ENCODE results near the gene EHD1. TPM values are rescaled to one million over a fixed set of nuclear protein-coding genes. Genes with fewer than 3 reads are reported as not detected.

Gene EHD1
- polyA plus RNA-seq, 1 experiment = 56.1 TPM

DNA sequence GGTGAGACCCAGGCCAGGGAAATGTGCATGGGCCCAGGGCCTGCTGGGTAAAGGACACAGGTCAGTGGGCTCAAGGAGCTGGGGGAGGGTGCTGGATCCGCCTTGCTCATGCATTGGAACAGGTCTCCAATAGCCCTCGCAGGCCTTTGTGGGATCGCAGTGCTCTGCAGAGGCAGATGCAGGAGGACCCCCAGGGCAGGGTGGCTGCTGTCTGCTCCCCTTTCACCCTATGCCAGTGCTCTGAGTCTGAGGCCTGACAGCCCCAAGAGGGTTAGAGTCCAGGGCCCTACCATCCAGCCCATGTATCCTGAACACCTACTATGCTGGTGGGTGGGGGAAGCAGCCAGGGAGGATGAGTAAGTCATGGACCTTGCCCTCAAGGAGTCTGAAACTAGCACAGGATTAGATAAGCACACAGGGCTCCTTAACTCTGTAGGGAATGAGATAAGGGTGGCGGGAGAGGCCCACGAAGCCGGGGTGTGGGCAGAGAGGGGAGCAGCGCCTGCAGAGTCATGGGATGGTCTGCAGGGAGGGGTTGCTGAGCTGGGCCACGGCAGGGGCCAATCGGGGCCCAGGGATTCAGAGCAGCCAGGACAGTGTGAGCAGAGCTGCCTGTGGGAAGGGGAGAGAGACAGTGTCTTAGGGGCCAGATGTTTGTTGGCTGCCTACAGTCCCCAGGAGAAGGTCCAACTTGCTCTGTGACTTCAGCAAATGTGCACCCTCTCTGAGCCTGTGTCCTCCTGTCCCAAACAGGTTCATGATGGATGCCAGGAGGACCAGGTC lies 10.5 kb upstream of the EHD1 start:
- H3K27me3 ChIP-seq (ENCODE audit: control insufficient read depth, insufficient read depth, low read length) = no peaks in the 10 kb centered on the region
- POLR2A ChIA-PET = interaction anchor here (0.7 kb wide), 1 partner anchor 603 kb away, joined by 10 read pairs; no protein-coding TSS in a partner anchor

DNA sequence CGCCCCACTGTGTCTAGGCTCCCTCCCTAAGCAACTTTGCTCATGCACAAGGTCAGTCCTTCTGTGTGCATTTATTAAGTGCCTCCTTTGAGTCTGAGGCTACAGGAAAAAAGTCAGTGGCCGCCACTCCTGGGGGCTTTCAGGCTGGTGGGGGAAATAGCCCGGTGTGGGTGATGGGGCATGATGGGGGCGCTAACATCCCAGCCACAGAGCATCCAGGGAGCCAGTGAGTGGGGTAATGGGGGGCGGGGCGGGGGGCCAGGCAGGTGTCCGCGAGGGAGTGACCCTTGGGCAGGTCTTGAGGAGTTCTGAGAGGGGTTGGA lies 9.9 kb upstream of the EHD1 start:
- TF ChIP-seq, protein P1, sequence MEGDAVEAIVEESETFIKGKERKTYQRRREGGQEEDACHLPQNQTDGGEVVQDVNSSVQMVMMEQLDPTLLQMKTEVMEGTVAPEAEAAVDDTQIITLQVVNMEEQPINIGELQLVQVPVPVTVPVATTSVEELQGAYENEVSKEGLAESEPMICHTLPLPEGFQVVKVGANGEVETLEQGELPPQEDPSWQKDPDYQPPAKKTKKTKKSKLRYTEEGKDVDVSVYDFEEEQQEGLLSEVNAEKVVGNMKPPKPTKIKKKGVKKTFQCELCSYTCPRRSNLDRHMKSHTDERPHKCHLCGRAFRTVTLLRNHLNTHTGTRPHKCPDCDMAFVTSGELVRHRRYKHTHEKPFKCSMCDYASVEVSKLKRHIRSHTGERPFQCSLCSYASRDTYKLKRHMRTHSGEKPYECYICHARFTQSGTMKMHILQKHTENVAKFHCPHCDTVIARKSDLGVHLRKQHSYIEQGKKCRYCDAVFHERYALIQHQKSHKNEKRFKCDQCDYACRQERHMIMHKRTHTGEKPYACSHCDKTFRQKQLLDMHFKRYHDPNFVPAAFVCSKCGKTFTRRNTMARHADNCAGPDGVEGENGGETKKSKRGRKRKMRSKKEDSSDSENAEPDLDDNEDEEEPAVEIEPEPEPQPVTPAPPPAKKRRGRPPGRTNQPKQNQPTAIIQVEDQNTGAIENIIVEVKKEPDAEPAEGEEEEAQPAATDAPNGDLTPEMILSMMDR (IDR thresholded peaks at IDR 0.05; ENCODE audit: low read depth, low read length) = no peak
- ChIA-PET CTCF (interaction anchor here (0.5 to 3.3 kb wide), 22 partner anchors 9 to 229 kb away, joined by 3 to 86 read pairs (median 6); partner anchors contain the start of genes BATF2, CDC42BPG, EHD1 and GPHA2), POLR2A (interaction anchor here (0.6 to 1.1 kb wide), 5 partner anchors 11 to 44 kb away, joined by 3 to 7 read pairs (median 3); partner anchors contain the start of gene CDC42BPG)
- no peak for DNase-seq (ENCODE audit: low read depth, low spot score)
- H3K27ac ChIP-seq (ENCODE audit: low read depth, low read length) = no peak overlapping the region
- H3K27me3 ChIP-seq (ENCODE audit: control insufficient read depth, insufficient read depth, low read length) = no peaks in the 10 kb centered on the region
- no peaks in the 10 kb centered on the region for H3K9me3 ChIP-seq (ENCODE audit: control insufficient read depth, insufficient read depth, low read length)
- no peak overlapping the region for H3K4me3 ChIP-seq (ENCODE audit: low read depth, low read length)

More for the DNA sequence above, 10.5 kb upstream of the EHD1 start:
- Histone ChIP-seq H3K9me3 (ENCODE audit: control insufficient read depth, insufficient read depth, low read length) (no peaks in the 10 kb centered on the region), H3K4me3 (ENCODE audit: low read depth, low read length) (no peak overlapping the region), H3K27ac (ENCODE audit: low read depth, low read length) (no peak overlapping the region)
- TF ChIP-seq, protein P1 (IDR thresholded peaks at IDR 0.05; ENCODE audit: low read depth, low read length) = no peak
- DNase-seq (ENCODE audit: low read depth, low spot score) = no peak
- CTCF ChIA-PET = interaction anchor here (0.8 to 3.3 kb wide), 9 partner anchors 20 to 186 kb away, joined by 3 to 86 read pairs (median 7); partner anchors contain the start of genes BATF2 and CDC42BPG

DNA sequence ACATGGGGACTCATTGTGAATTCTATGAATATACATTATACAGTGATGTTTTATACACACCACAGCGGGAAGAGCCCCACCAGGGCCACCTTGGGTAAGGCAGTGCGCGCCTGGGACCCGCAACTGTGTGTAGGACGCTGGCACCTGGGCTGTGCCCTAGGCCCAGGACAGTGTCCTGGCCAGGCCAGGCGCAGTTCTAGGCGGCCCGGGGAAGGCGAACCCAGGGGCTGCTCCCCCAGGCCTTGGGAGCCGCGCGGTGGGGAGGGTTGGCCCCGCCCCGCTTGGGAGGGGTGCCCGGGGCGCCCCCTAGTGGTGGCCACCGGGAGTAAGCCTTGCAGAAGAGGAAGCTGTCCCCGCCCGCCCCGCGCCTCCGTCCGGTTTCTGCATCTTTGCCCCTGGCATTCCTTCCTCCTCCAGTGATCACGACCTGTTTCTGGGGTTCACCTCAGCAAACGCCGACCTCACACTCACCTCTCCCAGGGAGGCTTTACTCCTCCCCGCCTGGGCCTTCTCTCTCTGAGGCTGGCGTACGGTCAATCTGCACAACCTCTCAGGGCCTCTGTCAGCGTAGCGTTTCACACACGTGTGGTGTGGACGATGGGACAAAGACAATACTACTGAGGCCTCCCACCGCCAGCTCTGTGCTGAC lies 9.5 kb upstream of the EHD1 start:
- Histone ChIP-seq H3K27me3 (ENCODE audit: control insufficient read depth, insufficient read depth, low read length) (no peaks in the 10 kb centered on the region), H3K9me3 (ENCODE audit: control insufficient read depth, insufficient read depth, low read length) (no peaks in the 10 kb centered on the region), H3K27ac (ENCODE audit: low read depth, low read length) (no peak overlapping the region), H3K4me3 (ENCODE audit: low read depth, low read length) (no peak overlapping the region)
- CTCF ChIA-PET = interaction anchor here (0.5 to 3.3 kb wide), 23 partner anchors 9 to 229 kb away, joined by 3 to 86 read pairs (median 5); partner anchors contain the start of genes BATF2, CDC42BPG, EHD1 and GPHA2
- TF ChIP-seq, protein P1 (IDR thresholded peaks at IDR 0.05; ENCODE audit: low read depth, low read length) = peak; percentile 81
- no peak for DNase-seq (ENCODE audit: low read depth, low spot score)
- POLR2A ChIA-PET = interaction anchor here (0.6 to 1.1 kb wide), 5 partner anchors 11 to 44 kb away, joined by 3 to 7 read pairs (median 3); partner anchors contain the start of gene CDC42BPG

DNA sequence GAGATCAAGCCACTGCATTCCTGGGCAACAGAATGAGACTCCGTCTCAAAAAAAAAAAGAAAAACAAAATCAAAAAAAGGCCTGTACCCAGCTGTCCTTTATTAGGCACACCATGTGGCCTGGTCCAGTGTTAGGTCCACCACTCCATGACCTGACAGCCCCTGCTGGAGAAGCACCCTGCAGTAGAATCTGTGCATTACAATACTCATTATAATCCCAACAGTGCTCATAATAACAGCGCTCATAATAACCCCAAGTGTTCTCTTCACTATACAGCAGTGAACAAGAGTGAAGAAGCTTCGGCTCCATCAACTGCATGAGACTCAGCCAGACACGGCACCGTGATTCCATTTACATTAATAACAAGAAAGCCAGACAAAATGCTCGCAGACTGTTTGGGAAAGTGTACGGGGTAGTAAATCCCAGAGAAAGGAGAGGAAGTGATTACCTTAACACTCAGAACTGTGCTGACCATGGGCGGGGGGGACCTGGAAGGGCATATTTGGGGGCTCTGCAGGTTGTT lies 8.9 kb upstream of the EHD1 start:
- DNase-seq (ENCODE audit: low read depth, low spot score) = no peak
- Histone ChIP-seq H3K4me3 (ENCODE audit: low read depth, low read length) (no peak overlapping the region), H3K27me3 (ENCODE audit: control insufficient read depth, insufficient read depth, low read length) (no peaks in the 10 kb centered on the region), H3K27ac (ENCODE audit: low read depth, low read length) (no peak overlapping the region), H3K9me3 (ENCODE audit: control insufficient read depth, insufficient read depth, low read length) (no peaks in the 10 kb centered on the region)
- CTCF ChIA-PET = interaction anchor here (0.6 to 3.3 kb wide), 10 partner anchors 10 to 127 kb away, joined by 3 to 86 read pairs (median 6); partner anchors contain the start of genes ARL2 and CDC42BPG
- TF ChIP-seq, protein P1 (IDR thresholded peaks at IDR 0.05; ENCODE audit: low read depth, low read length) = no peak
- POLR2A ChIA-PET = interaction anchor here (1.0 to 1.1 kb wide), 2 partner anchors 10 to 43 kb away, joined by 3 to 7 read pairs; partner anchors contain the start of gene CDC42BPG

Measured in AG04450 (cell line).